Smooth muscle cell (in vitro differentiated cells): ENCODE data around the gene OSBPL5. TPM values are rescaled to one million over a fixed set of nuclear protein-coding genes. Genes with fewer than 3 reads are reported as not detected.

Source experiments
- DNase-seq: peaks from one replicate; lab custom pipeline; 2025; ENCODE audit not compliant: unreplicated experiment; lab: John Stamatoyannopoulos, UW
- H2AFZ ChIP-seq: fragments of 200-600 bp; sonication (generic); 2 replicates; pipeline ENCODE4 v1.6.0; 2016; ENCODE audit warnings: antibody characterized with exemption, low read depth, mild to moderate bottlenecking
- H3F3A ChIP-seq: fragments of 200-600 bp; sonication (generic); 2 replicates; pipeline ENCODE4 v1.6.0; 2017; ENCODE audit warnings: antibody characterized with exemption, low read depth
- H3K27ac ChIP-seq: fragments of 200-600 bp; sonication (generic); 2 replicates; pipeline ENCODE4 v1.5.1; 2016; ENCODE audit warnings: low read depth, mild to moderate bottlenecking
- H3K27me3 ChIP-seq: fragments of 200-600 bp; sonication (generic); 2 replicates; pipeline ENCODE4 v1.6.1; 2016; ENCODE audit warnings: low read depth, mild to moderate bottlenecking
- H3K36me3 ChIP-seq: fragments of 200-600 bp; sonication (generic); 2 replicates; pipeline ENCODE4 v1.5.1; 2016; ENCODE audit warnings: low read depth
- H3K4me1 ChIP-seq: fragments of 200-600 bp; sonication (generic); 2 replicates; pipeline ENCODE4 v1.5.1; 2016; ENCODE audit warnings: low read depth
- H3K4me2 ChIP-seq: fragments of 200-600 bp; sonication (generic); 2 replicates; pipeline ENCODE4 v1.6.0; 2016; ENCODE audit warnings: mild to moderate bottlenecking
- H3K4me3 ChIP-seq: fragments of 200-600 bp; sonication (generic); 2 replicates; pipeline ENCODE4 v1.5.1; 2016; ENCODE audit warnings: mild to moderate bottlenecking
- H3K79me2 ChIP-seq: fragments of 200-600 bp; sonication (generic); 2 replicates; pipeline ENCODE4 v1.6.0; 2016; ENCODE audit warnings: low read depth, mild to moderate bottlenecking
- H3K9ac ChIP-seq: fragments of 200-600 bp; sonication (generic); 2 replicates; pipeline ENCODE4 v1.6.0; 2016; ENCODE audit warnings: low read depth
- H3K9me3 ChIP-seq: fragments of 200-600 bp; sonication (generic); replicated peaks from 2 replicates; pipeline ENCODE4 v1.5.1; 2016; ENCODE audit warnings: low read depth
- H4K20me1 ChIP-seq: fragments of 200-600 bp; sonication (generic); 2 replicates; pipeline ENCODE4 v1.6.0; 2016; ENCODE audit warnings: low read depth
- WGBS: methylation state at CpG from one replicate; pipeline ENCODE4 v1.1.7; 2016; ENCODE audit warnings: low lambda C conversion rate; 5-methylcytosine and 5-hydroxymethylcytosine counted together
- polyA plus RNA-seq: library from polyadenylated mRNA; unstranded; fragments of >200 nt; fragmentation: Nextera tagmentation; extraction: Ambion mirVana; gene quantifications from 2 replicates; pipeline ENCODE4 v1.2.1, GENCODE V29; 2016
- total RNA-seq: library from RNA; depleted of rRNA; stranded (reverse); fragments of >200 nt; gene quantifications from 2 replicates; pipeline ENCODE4 v1.2.3, GENCODE V29; 2014
- TF ChIP-seq, protein P1 (sequence below): fragments of 200-600 bp; sonication (generic); IDR thresholded peaks from 2 replicates; pipeline ENCODE4 v1.5.1; 2017; ENCODE audit warnings: borderline replicate concordance, mild to moderate bottlenecking, antibody characterized with exemption; ENCODE audit not compliant: insufficient read depth, poor library complexity, severe bottlenecking

Gene OSBPL5
- total and polyA plus RNA-seq, 2 experiments from 2014 or later: 27.3 to 43.4 TPM

DNA sequence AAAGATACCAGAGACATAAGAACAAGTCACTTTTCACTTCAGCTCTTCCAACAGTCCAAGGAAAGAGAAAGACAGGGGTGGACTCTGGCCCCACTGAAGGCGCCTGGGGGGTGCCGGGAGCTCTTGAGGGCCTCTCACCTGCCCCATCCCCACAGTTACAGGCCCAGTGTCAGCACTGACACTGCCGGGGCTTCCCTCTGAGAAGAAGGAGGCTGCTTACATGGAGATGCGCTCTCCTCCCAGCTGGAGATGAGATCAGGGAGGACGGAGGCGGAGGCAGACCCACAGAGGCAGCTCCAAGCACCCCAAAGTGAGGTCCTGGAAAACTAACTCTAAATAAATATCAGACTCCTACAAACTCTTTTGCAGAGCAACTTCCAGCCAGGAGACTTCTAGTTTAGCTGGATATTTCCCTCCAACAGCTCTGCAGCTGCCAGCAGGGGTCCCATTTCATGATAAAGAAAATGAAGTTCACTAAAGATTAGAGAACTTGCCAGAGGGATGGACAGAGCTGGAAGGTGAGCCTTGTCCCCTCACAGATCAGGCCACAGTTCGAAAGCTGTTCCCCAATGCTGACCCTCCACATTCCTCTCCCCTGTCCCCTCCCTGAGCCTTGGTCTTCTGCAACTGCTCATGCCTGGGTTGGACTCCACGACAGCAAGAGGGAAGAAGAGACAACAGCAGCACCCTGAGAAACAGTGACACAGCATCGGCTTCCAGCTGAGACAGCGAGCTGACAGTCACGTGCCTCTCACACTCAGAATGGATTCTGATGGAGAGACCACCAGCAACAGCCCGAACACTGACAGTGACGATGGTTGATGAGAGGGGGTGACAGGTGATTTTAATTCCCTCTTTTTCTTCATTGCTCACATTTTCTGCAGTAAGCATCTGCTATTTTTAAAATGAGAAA lies 113.7 kb downstream of the OSBPL5 start:
- Histone ChIP-seq H4K20me1 (peaks cover 93% of the 10 kb centered on the region), H3K79me2 (peaks cover 97% of the 10 kb centered on the region), H3K4me3 (no peak overlapping the region), H3K4me2 (no peak overlapping the region), H3F3A (peaks cover 9% of the 10 kb centered on the region), H3K36me3 (no peaks in the 10 kb centered on the region), H3K9me3 (no peaks in the 10 kb centered on the region), H2AFZ (no peak overlapping the region), H3K27me3 (no peaks in the 10 kb centered on the region), H3K9ac (no peak overlapping the region), H3K4me1 (peaks cover 4% of the 10 kb centered on the region), H3K27ac (peak overlapping the region; percentile 69)
- TF ChIP-seq, protein P1, sequence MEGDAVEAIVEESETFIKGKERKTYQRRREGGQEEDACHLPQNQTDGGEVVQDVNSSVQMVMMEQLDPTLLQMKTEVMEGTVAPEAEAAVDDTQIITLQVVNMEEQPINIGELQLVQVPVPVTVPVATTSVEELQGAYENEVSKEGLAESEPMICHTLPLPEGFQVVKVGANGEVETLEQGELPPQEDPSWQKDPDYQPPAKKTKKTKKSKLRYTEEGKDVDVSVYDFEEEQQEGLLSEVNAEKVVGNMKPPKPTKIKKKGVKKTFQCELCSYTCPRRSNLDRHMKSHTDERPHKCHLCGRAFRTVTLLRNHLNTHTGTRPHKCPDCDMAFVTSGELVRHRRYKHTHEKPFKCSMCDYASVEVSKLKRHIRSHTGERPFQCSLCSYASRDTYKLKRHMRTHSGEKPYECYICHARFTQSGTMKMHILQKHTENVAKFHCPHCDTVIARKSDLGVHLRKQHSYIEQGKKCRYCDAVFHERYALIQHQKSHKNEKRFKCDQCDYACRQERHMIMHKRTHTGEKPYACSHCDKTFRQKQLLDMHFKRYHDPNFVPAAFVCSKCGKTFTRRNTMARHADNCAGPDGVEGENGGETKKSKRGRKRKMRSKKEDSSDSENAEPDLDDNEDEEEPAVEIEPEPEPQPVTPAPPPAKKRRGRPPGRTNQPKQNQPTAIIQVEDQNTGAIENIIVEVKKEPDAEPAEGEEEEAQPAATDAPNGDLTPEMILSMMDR: no peak
- no peak for DNase-seq
- 90% methylated on average over 13 of the region's 13 CpGs for WGBS

DNA sequence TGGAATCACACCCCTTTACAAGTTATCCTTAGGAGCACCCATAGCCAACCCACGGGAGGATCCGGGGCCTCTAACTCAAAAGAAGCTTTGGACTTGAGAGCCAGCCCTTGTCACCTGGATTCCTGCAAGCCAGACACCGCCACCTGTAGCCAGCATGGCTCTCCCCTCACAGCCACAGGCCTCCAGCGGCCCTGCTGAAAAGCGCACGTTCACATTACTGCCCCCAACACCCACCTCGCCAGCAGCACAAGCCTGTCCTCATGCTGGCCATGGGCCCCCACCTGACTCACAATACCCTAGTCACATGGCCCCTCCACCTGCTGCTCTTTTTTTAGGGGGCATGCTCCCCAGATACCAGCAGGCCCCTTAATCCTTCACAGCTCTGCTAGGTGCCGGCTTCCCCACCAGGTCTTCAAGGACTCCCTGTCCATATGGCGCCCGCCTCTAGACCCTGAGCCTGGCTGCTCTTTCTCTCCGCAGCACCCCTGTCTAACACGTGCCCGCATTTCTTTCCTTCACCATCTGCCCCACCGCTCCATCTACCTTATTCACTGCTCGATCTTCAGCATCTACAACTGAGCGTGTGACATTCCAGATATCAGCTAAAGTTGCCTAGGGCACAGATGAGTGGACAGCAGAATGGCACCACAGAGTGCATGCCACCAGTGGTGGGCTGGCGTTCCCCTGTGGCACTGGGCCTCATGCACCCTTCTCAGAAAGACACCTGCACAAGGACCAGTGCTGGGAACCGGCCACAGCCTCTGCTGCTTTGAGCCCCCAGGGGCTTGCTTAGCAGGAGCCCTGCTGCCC lies 114.5 kb downstream of the OSBPL5 start:
- peak overlapping the region; percentile 69 for H3K27ac ChIP-seq
- H3F3A ChIP-seq: peaks cover 9% of the 10 kb centered on the region
- no peaks in the 10 kb centered on the region for H3K27me3 ChIP-seq
- no peak overlapping the region for H3K4me3 ChIP-seq
- no peak overlapping the region for H2AFZ ChIP-seq
- H3K36me3 ChIP-seq: no peaks in the 10 kb centered on the region
- peaks cover 97% of the 10 kb centered on the region for H3K79me2 ChIP-seq
- TF ChIP-seq, protein P1: no peak
- 96% methylated on average over 18 of the region's 18 CpGs for WGBS
- peak overlapping the region; percentile 11 for H3K4me2 ChIP-seq
- H3K9me3 ChIP-seq: no peaks in the 10 kb centered on the region
- H3K9ac ChIP-seq: no peak overlapping the region
- H3K4me1 ChIP-seq: no peaks in the 10 kb centered on the region
- peaks cover 96% of the 10 kb centered on the region for H4K20me1 ChIP-seq
- no peak for DNase-seq

DNA sequence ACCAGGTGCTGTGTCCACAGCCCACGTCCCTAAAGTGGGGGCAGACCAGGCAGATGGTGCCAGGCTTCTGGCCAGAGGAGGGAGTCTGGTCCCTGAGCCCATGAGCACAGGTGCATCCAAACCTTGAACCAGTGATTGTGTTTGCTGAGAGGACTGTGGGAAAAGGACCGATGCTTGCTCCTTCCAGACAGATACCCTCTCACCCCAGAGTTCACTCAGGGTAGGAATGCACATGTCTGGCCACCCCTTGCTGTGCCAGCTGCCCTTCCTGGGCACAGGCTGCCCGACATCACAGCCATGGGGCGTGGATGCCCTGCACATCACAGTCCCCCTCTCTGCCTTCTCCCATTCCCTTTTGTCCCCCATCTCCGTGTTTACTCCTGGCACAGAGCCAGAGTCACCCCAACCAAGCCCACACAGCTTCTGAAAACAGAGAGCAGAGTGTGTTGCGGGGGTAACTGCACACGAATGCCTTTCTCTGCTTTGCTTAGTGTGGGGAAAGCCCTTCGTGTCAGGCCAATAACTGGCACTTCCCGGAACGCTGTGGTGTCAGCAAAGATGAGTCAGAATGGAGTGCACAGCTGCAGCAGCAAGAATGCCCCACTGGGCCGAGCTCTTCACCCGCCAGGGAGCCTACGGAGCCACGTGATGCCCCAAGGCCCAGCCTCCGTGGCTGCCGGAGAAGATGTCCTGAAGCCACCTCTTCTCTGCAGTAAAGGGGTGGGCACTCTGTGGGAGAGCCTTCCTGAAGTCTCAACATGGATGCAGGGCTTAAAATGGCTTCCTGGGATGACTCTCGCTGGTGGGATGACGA lies 115.5 kb downstream of the OSBPL5 start:
- H3F3A ChIP-seq: peaks cover 9% of the 10 kb centered on the region

More for the DNA sequence above, 115.5 kb downstream of the OSBPL5 start:
- Histone ChIP-seq H4K20me1 (peaks cover 96% of the 10 kb centered on the region), H3K4me3 (no peak overlapping the region), H3K9me3 (no peaks in the 10 kb centered on the region), H3K4me2 (peak overlapping the region; percentile 78), H3K9ac (peak overlapping the region; percentile 72), H3K4me1 (no peaks in the 10 kb centered on the region), H3K27ac (peak overlapping the region; percentile 91), H3K36me3 (no peaks in the 10 kb centered on the region), H3K27me3 (no peaks in the 10 kb centered on the region), H2AFZ (no peak overlapping the region), H3K79me2 (peaks cover 97% of the 10 kb centered on the region)
- DNase-seq: peak; percentile 66
- 36% methylated on average over 18 of the region's 18 CpGs for WGBS
- TF ChIP-seq, protein P1: peak; percentile 28
